ENCODE measurements around the gene LONP1.
"Not testable (repeated sequence)": the region's sequence is repeated elsewhere in the genome, so short reads cannot be mapped to it uniquely, and the experiment has no call there.

LONP1 gene

DNA sequence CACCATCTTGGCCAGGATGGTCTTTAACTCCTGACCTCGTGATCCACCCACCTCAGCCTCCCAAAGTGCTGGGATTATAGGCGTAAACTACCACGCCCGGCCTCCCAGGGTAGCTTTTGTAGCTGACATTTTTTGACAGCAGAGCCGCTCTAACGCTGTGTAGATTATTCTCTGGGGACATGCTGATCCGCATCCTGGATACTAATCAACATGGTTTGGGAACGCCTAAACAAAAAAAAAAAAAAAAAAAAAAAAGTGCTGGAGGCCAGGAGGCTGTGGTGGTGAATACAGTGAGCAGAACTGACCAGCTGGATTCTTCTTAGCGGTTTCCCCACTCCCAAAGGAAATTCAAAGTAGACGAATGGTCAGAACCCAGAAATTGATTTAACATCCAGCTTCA is 5.1 kb downstream of the LONP1 start:
- in situ Hi-C loops (cut with HindIII; ENCODE audit: low sequenced_read_pairs): no loop called here

DNA sequence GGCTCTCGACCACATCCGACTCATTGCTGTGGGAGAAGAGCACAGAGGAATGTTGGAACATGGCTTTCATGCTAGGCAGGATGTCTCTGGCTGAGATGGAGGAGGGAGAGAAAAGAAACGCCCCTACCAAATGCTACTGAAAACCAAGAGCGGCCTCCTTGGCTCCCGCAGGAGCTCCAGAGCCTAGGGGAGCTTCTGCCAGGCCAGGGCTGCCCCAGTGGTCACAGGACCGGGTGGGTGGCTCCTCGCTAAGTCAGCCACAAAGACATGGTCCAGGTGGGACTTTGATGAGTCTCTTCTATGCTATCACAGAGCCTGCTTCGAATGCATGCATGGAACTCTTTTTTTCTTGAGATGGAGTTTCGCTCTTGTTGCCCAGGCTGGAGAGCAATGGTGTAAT is 6.7 kb downstream of the LONP1 start:
- in situ Hi-C loops (cut with HindIII; ENCODE audit: low sequenced_read_pairs): no loop called here

DNA sequence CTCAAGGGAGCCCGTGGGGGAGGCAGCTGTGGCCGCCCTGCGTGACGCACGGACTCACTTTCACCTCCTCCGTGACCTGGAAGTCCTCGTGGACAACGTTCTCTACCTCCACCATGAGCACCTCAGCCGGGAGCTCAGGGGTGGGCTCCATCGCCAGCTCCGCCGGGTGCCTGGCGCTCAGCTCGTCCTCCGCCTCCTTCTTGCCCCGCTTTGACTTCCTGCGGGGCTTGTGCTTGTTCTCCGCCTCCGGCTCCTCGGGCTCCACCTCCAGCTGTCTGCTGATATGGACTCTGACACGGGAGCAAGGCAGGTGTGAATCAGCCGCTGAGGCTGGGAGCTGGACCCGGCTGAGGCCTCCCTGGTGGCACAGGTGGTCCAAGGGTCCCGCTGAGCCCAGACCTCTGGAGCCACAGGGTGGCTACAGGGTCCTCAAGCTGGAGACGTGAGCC is 8.2 kb downstream of the LONP1 start:
- in situ Hi-C loops (cut with HindIII; ENCODE audit: low sequenced_read_pairs): no loop called here

DNA sequence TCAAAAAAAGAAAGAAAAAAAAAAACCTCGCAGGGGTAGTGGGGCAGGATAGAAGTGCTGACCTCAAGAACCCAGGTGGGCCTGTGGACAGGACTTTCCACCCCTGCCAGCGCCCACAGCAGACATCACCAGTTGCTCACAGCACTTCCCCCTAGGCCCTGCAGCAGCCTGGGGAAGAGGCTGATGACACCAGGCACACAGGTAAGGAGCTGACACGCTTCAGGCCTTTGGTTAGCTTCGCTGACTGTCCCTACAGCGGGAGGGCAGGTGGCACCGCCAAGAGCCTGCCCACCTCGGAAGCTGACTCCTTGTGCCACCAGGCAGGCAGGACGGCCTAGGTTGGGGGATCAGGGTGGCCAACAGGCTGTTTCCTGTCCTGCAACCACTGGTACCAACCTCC is 8.9 kb downstream of the LONP1 start:
- in situ Hi-C loops (cut with HindIII; ENCODE audit: low sequenced_read_pairs): no loop called here

DNA sequence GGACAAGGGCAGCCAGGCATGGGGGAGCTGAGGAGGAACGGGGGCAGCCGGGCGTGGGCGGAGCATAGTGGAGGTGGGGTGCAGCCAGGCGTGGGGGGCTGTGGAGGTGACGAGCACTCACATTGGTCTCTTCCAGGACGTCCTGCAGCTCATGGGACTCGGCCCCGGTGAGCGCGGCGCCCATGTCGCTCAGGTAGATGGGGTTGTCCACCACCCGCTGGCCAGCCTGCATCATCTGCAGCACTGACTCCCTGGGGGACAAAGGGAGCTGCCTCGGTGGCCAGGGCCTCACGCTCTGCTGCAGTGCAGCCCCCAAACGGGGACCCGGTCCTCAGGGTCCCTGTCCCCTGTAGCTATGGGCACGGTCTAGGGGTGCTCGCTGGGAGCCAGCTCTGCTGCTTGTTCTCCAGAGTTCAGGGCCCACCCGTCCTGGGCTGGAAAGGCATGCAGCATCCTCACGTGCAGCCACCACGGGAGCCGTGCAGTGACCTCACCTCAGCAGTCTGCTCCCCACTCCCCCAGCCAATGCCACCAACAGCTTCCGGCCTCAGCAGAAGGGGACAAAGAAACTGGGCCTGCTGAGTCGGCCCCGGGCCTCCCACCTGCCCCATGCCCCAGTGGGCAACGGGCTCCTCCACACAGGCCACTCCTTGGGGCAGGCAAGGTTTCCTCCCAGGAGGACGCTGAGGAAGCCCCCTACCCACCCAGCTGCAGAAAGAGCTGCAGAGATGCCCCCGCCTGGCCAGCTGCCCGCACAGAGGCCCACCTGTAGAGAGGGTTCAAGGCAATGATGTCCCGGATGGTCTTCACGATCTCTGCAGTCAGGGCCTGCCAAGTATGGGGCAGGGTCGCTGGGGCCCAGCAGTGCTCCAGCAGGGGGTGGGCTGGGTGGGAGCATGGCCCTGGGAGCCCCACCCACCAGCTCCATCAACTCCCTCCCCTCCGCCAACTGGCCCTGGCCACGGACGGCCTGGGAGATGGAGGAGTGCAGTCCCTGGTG is 12.1 kb downstream of the LONP1 start:
- in situ Hi-C loops (cut with HindIII; ENCODE audit: low sequenced_read_pairs): no loop called here

DNA sequence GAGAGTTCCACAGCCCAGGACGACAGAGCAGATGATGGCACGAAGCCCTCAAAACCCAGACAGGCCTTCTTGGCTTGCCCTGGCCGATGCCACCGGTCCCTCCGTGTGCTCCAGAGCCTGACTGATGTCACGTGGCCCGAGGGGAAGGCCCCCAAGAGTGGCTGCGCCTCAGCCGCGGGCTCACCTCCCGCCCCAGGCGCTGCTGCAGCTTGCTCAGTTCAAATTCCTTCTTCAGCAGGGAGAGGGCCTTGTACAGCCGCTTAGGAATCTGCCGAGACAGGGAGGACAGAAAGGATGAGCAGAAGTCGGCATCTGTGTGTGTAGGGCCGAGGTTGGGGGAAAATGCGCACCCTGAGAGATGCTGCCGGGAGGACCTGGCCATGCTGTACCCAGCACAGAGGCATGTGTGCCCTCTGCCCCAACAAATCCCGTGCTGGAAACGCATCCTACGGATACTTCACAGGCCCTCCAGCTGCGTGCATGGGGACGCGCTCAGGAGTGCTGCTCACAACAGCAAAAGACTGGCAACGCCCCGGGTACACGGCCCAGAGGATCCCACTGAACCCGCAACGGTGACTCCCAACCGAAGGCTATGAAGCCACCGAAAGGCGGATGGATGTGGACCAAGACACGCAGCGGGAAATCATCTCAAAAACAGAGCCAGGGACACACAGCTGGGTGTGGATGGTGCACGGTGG is 12.9 kb downstream of the LONP1 start:
- in situ Hi-C loops (cut with HindIII; ENCODE audit: low sequenced_read_pairs): no loop called here

DNA sequence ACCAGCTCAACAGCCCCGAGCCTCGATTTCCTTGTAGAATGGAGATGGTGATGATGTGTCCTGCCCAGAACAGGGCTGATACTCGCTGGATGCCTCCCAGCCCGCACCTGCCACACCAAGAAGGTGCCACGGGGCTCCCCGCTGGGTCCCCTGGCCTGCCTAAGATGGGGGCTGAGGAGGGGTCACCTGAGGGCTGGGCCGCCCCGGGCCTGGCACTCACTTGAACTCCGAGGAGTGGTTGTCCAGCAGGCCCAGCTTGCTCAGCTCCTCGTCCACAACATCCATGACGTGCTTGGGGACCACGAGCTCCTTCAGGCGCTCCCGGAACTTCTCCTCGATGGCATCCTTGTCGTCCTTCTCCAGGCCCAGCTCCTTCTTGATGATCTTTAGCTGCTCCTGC is 14.4 kb downstream of the LONP1 start:
- in situ Hi-C loops (cut with HindIII; ENCODE audit: low sequenced_read_pairs): no loop called here

DNA sequence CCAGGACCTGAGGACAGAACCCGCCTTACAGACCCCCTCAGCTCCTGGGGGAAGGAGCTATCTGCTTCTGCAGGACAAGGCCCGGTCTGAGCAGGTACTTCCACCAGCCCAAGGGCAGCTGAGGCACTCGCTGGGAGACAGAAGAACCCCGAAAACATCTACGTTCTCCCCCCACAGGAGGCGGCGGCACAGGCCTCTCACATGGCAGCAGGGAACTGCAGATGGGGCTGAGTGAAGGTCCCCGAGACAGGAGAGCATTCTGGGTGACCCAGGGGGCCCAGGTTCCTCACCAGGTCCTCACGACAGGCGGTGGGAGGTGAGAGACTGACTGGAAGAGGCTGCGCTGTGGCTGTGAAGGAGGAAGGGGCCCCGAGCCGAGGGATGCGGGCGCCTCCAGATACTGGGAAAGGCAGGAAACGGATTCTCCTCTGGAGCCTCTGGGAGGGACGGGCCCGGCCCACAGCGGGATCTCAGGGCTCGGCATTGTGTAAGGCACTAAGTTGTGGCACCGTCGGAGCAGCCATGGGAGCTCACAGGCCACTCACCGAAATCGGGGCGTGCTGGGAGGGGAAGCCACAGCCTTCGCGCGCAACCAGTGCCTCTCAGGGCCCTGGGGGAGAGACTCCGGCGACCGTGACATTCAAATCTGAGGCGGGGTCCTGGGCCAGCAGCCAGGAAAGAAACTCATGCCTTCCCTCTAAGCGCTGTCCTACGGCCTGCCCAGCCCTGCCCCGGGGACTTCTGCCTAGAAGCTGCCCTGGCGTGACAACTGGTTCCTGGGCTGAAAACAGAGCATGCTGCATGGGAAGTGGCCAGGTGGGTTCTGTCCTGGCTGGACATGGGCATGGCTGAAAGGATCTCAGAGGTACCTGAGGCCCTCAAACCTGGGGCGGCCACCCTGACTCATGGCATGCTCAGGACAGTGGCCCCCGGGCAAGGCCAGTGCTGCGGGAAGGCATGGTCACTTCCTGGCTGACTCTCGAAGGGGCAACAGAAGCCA is 15.8 kb downstream of the LONP1 start:
- in situ Hi-C loops (cut with HindIII; ENCODE audit: low sequenced_read_pairs): no loop called here

DNA sequence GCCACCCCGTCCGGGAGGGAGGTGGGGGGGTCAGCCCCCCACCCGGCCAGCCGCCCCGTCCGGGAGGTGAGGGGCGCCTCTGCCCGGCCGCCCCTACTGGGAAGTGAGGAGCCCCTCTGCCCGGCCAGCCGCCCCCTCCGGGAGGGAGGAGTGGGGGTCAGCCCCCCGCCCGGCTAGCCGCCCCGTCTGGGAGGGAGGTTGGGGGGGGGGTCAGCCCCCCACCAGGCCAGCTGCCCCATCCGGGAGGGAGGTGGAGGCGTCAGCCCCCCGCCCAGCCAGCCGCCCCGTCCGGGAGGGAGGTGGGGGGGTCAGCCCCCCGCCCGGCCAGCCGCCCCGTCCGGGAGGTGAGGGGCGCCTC is 17.9 kb downstream of the LONP1 start:
- in situ Hi-C loops (cut with HindIII; ENCODE audit: low sequenced_read_pairs): not testable (repeated sequence)

DNA sequence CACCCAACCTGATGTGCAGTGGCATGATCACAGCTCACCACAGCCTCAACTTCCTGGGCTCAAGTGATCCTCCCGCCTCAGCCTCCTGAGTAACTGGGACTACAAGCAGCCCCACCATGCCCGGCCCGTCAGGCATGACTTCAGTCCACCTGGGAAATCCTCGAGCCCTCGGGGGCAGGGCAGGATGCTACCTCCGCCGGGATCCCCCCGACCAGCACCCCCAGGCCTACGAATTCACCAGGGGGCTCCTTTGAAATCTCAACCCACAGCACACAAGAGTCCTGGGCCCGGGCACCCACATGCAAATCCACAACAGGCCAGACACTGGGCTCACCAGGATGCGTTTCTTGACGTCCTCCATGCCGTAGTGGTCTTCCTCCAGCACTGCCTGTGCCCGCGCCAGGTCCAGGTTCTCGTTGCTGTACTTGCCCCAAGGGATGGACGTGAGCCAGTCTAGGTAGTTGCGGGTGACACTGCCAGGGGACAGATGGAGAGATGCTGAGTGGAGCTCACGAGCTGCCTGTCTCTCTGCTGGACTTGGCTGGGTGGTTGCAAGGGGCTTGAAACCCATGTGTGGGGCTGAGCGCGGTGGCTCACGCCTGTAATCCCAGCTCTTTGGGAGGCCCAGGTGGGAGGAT is 19.4 kb downstream of the LONP1 start:
- in situ Hi-C loops (cut with HindIII; ENCODE audit: low sequenced_read_pairs): no loop called here

DNA sequence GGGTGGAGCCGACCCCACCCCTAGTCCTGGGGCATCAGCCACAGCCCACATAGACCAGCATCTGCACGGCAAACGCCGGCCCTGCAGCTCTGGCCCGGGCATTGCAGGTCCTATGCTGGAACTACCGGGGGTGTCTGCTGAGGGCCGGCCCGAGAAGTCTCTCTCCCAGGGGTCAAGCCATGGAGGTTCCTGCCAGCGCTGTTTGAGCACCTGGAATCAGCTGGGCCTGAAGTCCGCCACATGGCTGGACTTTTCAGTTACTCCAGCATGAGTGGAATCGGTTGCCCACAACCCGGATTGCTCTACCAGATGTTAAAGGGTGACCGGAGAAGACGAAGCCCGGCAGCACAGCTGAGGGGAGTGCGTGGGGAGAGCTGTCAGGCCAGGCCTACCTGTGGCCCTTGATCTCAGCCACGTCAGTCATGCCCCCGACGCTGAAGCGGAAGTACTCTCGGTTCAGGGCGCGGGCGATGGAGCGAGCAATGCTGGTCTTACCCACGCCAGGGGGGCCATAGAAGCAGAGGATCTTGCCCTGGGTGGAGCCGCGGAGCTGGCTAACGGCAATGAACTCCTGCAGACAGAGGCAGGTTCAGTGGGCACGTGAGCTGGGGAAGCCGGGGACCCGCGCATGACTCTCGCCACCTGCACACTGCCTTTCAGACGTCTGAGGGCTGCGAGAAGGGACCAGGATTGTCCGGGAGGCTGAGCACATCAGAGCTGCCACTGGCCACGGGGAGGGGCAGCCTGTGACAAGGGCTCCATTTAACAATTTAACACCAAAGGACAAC is 21.1 kb downstream of the LONP1 start:
- in situ Hi-C loops (cut with HindIII; ENCODE audit: low sequenced_read_pairs): no loop called here

DNA sequence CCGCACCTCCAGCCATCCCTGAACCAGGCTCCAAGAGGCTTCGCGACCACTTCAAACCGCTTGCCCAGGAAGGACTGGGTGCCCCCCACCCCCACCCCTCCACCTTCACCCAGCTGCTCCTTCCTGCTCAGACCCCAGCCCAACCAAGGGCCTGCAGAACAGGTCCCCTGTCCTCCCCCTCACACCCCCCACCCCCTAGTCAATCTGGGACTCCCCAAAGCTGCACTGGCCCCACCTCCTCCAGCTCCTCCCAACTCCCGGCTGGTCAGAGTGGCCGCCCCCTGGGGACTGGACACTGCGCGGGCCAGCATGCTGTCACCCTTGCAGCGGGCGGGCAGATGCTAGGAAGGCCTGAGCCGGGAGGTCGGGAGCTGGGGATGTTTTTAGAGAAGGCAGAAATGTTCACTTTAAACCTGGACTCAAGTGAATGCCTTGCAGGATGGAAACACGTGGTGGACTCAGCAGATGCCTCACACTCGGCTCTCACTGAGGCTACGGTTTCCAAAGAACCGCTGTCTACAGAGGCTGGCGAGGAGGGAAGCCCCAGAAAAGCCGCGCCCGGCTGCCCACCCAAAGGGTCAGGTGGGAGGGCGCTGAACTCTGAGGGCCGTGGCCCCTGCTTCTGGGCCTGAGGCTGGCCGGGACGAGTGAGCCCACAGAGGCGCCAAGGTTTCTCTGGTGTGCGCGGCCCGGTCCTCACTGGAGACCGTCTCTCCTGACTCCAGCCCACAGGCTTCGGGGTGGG is 21.9 kb downstream of the LONP1 start:
- in situ Hi-C loops (cut with HindIII; ENCODE audit: low sequenced_read_pairs): no loop called here

DNA sequence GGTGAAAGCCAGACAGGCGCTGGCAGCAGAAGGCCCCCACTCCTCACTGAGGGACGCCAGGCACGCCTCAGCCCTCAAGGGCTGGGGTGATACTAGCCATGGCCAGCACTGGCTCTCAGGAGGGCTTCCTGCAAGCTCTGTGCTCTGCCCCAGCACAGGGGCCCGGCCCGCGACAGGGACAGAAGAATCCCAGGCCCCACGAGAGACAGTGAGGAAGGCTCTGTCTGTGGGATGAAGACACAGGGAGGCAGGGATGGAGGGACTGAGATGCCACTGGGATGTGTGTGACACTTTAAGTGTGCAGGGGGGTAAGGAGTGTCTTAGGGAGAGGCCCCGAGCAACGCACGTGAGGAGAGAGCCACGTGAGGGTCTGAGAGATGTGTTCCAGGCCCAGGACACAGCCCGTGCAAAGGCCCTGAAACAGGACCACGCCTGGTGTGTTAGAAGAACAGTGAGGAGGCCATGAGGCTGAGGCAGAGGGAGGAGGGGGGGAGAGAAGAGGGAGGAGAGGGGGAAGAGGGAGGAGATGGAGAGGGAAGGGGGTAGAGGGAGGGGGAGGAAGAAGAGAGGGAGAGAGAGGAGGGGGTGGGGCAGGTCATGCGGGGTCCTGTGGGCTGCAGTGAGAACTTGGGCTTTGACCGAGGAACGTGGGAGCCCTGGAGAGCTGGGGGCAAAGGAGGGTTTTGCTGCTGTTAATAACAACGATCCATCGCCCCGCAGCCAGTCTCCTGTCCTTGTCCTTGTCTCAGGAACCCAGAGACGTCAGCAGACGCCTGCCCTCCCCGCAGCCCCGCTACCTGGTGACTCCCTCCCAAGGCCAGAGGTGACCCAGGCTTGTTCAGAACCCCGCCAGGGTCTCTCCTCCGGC is 22.7 kb downstream of the LONP1 start:
- in situ Hi-C loops (cut with HindIII; ENCODE audit: low sequenced_read_pairs): no loop called here

DNA sequence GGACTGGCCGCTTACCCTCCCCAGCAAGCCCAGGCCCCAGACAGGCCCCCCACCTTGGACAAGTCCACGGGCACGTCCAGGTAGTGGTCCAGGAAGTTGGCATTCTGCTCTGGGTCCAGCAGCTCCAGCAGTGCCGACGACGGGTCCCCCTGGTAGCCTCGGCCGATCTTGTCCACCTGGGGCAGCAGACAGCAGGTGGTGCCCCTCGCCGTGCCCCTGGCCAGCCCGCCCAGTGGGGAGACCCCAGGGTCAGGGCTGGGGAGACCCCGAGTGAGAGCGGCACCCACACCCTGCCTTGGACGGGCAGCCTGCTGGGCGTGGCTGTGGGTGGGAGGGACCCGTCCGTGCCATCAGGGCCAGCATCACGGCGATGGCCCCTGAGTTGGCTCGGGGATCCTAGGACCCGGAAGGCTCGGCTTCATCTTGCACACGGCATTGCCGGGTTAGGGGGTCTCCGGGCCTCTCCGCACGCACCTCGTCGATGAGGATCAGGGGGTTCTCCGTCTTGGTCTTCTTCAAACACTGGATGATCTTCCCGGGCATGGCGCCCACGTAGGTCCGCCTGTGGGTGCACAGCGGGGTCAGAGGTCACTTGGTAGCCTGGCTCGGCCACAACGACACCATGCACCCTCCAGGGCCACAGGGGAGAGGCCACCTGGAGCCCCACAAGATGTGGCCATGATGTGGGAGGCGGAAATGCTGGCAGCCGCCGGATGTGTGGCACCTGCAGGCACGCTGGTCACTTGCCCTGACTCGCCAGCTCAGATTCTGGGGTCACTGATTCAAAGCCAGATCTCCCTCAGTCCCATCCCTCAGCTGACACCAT is 23.5 kb downstream of the LONP1 start:
- in situ Hi-C loops (cut with HindIII; ENCODE audit: low sequenced_read_pairs): no loop called here

DNA sequence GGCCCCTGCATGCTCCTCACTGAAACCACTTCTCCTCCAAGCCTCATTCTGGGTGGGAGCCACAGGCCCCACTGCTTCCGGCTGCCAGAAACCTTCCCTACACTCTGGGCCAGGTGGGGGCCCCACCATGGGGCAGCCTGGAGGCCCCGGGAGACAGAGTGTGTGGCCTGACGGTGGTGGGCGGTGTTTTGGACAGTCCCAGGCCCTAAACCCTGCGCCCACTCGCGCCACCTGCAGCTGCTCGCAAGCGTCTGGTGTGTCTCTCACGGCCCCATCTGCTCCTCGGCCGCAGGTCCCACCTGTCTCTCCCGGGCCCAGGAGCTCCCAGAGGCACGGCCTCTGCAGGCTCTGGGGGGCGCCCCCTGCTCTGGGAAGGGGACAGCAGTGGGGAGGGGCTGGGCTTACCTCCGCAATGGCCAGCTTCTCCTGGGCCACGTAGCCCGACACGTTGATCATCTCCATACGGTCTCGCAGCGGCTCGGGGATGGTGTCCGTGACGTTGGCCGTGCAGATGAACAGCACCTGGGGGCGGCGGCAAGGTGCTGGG is 24.2 kb downstream of the LONP1 start:
- in situ Hi-C loops (cut with HindIII; ENCODE audit: low sequenced_read_pairs): no loop called here

DNA sequence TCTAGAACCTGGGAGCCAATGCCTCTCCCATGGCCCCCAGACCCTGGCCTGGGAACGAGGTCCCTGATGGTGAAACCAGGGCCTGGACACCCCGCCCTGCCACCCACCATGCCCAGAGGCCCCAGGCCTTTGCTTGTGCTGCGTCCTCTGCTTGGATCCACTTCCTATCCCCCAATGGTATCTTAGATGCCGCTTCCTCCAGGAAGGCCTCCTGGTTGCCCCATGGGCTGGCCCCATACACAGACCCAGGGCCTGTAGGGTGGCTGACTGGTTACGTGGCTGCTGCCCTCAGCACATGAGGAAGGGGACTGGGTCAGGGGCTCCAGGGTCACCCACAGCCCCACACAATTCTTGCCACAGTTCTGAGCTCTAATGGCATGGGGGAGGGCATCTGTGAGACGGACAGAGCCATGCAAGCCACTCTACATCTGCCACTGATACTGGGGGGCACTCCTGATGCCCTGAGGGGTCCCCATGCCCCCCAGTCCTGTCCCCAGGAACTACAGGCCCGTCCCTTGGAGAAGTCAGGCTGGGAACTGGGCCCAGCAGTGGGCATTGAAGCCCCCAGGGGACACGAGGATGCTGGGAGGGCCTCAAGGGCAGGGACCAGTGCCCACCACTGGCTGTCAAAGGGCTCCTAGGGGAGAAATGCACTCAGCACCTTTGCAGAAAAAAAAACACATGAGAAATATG is 24.8 kb downstream of the LONP1 start:
- in situ Hi-C loops (cut with HindIII; ENCODE audit: low sequenced_read_pairs): no loop called here

All from DLD1 (cell line).